Activated gamma-delta T cell (primary cell): ENCODE results near the gene BANP.

Experiments used
- DNase-seq: peaks from one replicate; lab custom pipeline; 2025; lab: John Stamatoyannopoulos, UW

The BANP gene

DNA sequence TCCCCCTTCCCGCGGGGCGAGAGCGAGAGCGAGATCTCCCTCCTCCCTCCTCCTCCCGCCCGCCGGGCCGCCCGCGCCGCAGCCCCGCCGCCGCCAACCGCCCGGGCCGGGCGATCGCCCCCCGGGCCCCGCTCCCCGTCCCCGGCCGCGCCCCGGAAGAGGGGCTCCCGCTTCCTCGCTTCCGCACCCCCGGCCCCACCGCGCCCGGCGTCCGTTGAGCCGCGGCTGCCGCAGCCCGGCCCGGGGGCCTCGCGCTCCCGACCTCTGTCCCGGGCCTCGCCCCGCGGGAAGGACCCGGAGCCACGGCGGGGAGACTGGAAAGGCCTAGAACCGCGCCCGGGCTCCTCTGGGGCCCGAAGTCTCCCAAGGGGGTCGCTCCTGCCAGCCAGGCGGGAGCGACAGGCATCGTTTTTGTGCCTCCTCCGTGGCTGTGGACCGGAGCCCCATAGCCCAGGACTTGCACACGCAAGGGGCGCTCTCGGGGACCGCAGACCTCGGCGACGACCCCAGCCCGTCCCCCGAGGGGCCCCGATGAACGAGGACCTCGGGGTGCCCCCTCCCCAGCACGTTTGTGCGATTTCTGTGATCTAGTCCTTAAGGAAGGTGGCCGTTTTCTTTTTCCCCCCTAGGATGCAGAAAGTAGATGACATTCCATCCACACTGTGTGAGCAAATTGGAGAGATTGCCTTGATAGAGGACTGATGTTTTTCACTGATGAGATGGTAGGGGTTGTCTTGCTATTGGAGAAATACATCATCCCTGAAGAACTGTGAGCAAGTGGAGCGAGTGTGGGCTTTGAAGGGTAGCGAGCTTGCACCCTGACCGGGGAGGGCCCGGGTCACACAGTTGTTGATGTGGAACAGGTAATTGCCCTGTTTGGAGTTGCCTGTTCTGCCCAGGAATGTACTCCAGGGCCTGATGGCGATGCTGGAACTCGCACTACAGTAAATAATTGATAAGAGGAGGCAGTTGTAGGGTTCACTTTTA lies 611 bp downstream of the BANP start:
- no peak for DNase-seq

DNA sequence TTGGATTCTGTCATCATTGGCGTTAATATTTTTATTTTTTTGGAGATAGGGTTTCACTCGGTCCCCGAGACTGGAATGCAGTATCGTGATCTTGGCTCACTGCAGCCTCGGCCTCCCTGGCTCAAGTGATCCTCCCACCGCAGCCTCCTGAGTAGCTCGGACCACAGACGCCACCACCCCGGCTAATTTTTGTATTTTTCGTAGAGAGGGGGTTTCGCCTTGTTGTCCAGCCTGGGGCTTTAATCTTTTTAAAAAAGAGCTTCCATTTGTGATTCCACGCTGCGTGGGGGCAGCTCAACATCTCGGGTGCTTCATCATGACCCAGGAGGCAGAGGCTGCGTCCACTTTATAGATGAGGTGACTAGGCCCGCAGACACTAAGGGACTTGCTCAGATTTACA lies 1.5 kb downstream of the BANP start:
- no peak for DNase-seq

DNA sequence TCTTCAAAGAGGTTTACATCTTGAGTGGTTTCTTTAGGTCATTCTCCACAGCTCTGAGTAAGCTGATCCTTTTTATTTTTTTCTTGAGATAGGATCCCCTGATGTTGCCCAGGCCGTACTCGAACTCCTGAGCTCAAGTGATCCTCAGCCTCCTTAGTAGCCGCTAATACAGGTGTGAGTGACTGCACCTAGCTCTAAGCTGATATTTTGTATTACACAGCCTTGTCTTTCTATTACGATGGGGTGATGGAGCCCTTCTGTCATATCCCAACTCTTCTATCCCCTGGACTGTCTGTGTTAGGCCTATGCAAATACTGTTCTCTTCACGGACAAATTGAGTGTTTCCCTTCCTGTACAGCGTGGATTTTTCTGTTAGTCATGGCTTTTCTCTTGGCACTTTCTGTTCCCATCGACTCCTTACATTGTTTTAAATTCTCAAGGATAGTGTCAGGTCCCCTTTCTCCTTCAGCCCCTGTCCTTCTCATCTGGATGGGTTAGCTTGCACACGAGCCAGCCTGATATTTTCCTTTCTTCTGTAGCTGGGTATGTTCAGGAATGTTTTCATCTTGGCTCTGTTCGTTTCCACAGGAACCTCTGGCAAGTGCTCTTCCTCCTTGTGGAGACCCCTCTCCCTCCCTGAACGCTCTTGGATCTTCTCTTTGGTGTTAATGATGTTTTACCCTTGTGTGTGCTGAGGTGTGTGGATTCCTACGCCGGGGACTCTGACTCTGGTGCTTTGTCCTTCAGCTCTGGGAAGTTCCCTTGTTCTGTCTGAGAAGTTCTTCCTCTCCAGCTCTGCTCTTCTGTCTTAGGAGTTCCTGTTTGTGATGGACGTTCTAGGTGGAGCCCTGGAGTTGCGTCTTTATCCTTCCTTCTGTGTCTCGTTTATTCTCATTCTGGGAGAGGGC lies 2.3 kb downstream of the BANP start:
- no peak for DNase-seq

DNA sequence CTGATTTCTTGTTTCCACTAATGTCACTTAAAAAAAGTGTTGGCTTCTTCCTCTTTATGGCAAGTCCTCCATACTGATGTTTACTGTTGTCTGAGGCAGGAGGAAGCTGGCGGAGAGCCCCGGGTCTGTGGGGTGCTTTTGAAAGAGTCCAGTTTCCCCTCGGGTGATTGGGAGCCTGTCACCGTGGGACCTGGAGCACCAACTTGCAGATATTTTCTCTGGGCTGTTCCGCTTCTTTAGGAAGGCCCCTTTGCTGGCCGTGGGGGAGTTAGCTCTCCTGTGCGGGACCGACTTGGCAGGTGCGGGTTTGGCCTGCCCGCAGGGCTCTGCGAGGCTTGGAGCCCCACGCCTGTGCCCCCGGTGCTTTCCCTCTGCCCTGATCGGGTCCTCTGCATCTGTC lies 3.1 kb downstream of the BANP start:
- no peak for DNase-seq

DNA sequence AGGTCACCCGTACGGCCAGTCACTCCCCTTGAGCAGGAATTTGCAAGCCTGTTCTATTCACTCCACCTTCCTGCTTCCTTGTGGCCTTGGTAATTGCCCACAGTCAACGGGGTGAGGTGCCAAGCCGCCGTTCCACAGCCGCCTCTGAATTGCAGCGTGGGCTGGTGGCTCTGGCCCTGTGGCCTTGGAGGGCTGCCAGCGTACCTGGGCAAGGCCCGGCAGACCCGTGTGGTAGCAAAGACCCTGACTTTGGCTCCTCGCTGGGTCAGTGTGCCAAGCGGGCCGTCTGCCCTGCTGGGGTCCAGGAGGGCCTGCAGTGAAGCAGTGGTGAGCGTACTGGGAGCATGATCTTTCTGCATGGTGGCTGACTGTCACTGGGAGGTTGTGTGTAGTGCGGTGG lies 3.6 kb downstream of the BANP start:
- no peak for DNase-seq

DNA sequence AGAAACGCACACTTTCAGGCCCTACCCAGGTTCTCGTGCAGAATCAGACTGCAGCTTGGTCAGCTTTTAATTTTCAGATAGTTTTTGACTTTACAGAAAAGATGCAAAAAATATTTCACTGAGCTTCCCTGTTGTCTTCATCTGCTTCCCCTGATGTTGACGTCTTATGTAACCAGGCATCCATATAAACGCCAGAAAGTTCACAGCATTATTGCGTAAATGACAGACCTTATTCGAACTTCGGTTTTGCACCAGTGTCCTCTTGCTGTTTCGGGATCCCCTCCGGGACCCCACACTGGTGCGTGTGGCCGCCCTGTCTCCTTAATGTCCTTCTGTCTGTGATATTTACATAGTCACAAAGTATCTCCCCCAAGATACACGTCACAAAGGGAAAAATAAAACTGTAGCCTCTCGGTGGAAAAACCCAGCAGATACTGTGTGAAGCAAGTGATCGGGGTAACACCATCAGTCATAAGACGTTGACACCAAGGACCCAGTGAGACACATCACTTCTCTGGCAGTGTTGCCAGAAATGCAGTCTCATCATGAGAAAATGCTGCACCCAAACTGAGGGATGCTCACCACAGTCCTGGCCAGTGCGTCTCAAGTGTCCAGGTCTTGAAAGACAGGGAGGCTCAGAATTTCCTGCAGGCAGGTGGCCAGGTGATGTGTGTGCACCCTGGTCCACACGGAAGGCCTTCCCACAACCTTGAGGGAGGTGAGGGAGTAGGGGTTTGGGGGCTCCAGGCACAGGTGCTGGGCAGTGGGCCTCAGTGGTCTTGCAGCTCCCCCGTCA lies 4.3 kb downstream of the BANP start:
- no peak for DNase-seq

DNA sequence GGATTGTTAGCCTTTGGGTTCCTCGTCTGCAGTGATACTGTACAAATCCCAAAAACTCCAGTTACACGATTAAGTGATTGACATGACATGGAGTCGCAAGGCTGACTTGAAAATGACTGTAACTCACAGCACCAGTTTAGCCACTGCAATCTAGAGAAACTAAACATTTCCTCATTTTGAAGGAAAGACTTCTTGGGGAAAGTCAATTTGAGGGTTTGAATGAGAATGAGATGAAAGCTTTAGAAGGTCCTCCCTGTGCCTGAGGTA lies 4.8 kb downstream of the BANP start:
- no peak for DNase-seq

DNA sequence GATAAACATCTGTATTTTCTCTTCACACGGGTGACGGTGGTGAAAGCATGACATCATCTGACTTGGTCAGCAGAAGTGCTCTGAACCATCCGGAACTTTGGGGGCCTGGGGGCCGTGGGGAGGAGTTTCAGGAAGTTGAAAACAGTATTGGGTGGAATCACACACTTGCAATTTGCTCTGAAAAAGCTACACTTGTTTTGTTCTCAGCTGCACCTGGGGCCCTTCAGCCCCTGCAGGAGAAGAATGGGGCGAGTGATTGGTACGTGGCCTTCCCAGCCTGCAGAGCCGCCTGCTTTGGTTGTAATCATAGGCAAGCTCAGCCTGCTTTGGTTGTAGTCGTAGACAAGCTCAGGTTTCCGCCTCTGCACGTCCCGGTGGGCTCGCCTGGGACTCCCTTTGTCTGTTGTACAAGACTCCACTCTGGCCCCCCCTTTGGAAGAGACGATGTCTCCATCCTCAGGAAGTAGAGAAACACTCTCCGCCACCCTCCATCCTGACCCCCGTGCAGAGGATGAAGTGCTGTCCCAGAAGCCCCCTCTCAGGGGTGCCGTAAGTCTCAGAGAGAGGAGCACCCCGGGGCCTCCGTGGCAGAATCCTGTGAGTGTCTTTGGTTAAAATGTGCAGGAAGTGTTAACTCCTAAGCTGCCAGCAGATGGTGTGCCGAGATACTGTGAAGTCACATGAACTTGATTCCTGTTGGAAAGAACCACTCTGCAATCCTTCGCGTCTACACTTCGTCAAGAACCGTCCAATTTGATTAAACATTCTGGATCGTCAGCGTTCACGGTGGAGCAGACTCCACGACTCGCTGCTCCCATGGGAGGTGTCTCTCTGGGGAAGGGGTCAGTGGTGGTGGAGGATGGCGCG lies 5.4 kb downstream of the BANP start:
- DNase-seq: no peak

DNA sequence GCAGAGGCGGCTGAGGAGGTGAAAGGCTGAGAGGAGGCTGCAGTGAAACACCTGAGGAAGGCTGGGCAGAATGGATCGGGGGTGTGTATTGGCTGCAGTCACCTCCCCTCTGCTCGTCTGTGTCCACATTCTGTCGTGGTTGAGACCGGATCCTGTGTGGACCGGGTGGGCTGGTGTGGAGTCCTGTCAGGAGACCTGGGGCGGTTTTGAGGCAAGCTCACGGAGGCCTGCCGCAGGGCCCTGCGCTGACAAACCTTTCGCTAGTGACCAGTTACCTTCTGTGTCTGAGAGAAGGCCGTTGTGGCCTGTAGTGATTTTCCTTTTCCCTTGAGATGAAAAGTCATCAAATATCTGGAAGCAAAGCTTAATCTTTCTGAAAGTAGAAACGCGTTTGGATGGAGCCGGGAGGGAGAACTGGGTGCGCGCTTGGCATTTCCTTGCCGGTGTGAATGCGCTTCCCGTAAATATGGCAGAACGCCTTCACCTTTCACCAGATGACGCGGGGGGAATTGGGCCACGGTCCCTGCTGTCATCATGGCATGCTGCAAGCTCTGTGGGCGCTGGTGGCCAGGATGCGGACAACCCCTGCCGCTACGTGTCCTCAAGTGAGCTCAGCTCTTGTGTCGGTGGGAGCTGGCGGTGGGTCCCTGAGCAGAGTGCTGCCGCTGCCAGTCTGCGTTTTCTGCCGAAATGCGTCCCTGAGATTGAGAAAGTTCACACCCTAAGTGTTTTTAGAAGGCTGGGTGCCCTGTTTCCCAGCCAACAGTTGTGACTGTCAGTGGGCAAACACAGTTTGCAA lies 6.3 kb downstream of the BANP start:
- no peak for DNase-seq

DNA sequence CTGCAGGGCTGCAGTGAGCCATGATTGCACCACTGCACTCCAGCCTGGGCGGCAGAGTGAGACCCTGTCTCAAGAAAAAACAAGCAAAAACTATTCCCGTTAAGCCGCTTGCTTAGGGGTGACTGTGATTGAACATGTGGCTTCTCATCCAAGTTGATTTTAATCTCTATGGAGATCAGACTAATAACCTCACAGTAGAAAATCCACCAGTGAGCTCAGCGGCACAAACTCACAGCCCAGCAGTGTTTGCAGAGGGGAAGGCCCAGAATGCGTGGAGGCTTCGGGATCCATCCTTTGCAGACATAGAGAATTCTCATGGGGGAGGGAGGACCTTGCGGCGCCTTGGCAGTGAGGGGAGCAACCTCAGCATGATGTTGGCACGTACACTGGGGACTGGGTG lies 7.4 kb downstream of the BANP start:
- no peak for DNase-seq

DNA sequence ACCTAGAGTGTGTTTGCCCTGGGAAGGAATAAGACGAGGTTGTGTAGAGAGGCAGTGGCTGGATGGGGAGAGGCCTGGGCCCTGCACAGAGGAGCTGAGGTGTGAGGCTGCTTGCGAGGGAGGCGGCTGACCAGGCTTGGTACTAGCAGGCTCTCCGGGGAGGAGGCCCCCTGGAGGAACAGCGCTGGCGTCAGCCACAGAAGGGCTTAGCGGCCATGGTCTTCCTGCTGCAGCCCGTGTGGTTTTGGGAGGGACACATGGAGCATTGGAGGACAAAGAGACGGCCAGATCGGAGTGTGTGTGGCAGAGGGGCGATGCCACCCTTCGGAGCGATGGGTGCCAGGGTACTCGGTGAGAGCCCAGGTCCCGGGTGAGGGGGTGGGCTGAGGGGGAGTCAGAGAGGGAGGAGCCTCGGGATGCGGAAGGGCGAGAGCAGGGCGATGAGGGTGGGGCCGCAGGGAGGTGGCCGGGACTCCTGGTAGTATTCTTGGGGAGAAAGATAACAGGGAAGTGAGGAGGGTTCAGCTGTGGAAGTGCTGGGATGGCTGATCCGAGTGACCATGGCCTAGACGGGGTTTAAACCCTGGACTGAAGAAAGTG lies 8.3 kb downstream of the BANP start:
- no peak for DNase-seq

DNA sequence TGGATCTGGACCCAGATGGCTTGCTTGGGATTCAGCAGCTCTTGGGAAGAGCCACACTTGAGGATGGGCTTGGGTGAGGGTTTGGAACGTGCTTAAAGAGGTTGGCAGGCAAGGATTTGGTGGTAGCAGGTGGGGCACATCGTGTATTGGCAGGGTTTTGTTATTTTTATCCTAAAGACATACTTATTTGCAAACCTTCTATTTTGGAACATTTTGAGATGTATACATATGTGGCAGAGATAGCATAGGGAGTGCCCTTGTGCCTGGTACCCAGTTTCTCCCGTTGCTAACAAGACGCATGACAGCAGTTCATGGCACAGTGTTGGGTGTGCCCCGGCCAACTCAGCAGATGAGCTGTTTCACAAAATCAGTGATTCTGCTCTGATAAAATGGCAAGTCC lies 9.1 kb downstream of the BANP start:
- no peak for DNase-seq

DNA sequence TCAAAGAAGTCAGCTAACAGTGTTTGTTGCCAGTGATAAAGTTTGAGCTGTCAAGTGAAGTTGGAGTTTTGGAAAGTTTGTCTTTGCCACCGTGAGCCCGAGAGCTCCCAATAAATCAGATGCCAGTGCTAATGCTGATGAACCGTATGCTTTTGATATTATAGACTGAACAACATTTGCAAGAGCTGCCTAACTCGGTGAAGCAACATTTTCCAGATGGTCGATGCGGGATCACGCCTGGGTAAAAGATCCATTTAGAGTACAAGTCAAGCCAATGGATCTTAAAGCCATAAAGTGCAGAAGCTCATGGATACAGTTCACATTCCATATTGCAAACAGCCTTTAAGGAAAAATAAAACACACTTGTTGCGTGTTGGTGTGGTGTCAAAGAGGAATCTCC lies 9.6 kb downstream of the BANP start:
- DNase-seq: no peak

DNA sequence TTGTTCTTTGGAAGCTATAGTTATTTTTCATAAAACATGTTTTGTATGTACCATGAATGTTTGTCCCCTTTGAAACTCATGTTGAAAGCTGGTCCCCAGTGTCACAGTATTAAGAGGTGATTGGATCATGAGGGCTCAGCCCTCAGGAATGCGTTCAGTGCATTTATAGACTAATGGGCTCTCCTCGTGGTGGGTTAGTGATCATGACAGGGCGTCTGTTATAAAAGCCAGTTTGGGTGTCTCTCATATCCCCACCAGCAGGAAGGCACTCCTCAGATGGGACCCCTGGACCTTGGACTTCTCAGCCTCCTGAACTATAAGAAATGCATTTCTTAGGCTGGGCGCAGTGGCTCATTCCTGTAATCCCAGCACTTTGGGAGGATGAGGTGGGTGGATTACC lies 10.4 kb downstream of the BANP start:
- DNase-seq: no peak

DNA sequence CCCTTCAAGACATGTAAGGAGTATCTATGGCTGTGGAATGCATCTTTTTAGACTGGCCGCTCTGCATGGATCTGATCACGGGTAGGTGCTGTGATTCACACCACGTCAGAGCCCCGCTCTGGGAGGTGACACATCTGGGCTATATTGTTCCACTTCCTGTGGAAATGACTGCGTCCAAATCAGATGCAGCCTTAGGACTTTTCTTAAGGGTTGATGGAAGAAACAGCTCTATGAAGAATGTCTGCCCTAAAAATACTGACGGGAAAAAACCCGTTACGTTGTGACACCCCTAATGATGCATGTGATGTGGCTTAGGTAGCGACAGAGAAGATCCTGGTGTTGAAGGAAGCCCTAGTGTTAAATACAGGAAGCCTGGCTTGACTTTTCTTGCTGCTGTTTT lies 12.2 kb downstream of the BANP start:
- DNase-seq: no peak

DNA sequence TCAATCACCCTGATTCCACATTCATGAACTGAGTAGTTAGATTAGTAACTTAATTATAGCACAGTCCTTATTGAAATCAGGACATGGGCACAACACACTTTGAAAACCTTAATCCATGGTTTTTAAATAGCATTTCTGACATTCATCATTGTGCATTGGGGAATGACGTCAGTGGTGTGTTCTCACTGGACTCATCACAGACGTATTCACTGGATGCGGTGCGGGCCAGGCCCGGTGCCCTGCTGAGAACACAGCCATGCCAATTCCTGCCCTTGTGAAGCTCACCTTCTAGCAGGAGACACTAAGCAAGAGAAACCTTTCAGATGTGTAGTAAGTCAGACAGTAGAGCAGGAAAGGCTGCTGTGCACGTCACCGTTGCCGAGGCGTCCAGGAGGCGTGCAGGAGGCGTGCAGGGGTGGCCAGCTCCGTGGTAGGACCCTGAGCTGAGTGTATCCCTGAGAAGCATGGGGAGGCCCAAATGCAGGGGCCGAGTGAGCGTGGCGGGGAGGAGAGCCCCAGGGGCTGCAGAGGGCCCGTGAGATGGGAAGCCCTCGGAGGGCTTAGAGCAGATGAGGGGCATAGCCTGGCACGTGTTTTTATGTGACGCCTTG lies 12.9 kb downstream of the BANP start:
- no peak for DNase-seq

DNA sequence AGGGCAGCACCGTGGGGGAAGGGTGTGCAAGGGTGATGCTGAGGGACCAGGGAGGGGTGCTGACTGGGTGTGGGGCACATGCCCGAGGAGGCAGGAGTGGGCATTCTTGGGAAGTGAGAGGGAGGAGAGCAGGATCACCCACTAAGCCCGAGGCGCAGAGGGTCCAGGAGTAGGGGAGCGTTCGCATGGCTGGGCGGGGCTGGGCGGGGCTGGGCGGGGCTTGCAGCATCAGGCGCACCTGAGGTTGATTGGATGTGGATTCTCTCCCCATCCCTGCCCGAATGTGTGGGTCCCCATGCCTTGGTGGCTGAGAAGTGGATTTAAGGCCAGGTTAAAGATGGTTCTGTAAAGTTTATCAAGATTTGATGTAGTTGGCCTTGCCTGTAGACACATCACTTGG lies 14.2 kb downstream of the BANP start:
- DNase-seq: no peak

DNA sequence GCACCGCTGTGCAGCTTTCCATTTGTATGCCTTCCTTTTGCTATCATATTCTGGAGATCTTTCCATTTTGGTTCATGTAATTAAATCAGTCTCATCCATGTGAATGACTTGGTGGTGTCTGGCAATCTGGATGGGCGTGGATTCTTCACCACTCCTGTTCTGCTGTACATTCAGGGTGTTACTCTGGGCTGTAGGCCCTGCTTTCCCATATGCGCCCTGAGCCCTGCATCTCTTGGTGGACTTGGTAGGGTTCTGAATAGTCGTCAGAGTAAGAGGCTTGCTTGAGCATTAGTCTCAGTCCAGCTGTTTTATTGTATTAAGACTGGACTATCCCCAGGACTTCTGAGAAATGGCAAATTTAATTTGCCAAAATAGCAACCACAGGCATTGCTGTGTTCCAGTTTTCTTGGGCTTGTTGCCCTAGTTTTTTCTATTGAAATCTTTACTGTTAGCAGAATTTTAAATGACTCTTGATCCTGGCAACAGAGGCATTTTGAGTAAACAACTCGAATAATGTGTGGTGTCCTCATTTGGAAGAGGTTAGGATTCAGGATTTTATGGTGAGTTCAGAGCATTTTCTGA lies 14.9 kb downstream of the BANP start:
- DNase-seq: no peak

DNA sequence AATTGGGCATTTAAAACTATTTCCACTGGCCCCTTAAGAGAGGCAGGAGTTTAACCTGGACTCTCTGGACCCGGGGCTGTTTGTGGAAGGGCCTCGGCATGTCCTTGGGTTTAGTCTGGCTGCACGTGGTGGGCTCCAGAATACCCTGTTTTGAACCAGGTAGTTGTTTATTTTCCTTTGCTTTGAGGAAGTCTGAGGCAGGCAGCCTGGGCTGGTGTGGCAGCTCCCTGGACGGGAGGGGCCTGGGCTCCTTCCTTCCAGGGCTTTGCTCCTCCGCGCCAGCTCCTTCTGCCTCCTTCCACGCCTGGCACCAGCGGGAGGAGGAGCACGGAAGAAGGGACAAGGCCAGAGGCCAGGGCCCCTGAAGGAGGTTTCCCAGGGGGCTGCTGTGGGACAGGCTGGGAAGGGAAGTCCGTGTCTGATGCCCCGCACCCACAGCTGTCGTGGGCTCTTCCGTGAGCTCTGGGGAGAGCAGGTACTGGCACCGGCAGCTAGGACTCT lies 15.5 kb downstream of the BANP start:
- DNase-seq: no peak
